ENCODE measurements around the gene MAB21L1. TPM values are rescaled to one million over a fixed set of nuclear protein-coding genes. Genes with fewer than 3 reads are reported as not detected.
A peak's percentile ranks its signal among the peaks of the same experiment; 100 is the strongest.

MAB21L1 gene
- under 1 TPM in 1 of 2 experiments, not detected in 1; 0.06 TPM for total RNA-seq

GRCh38 chr13:35475960-35476943 is at the start of gene MAB21L1:
MAB21L1 (minus strand) TSS chr13:35476689; CDS start chr13:35476138, 551 bp downstream.
- no peak for DNase-seq
- H3K4me1 Mint-ChIP-seq, result peaks cover 45% of the 10 kb centered on the region
- peaks cover 6% of the 10 kb centered on the region for H3K9me3 Mint-ChIP-seq
- peak within 1 kb of the TSS; percentile 83 for H3K4me3 Mint-ChIP-seq
- peaks cover 3% of the 10 kb centered on the region for H3K36me3 Mint-ChIP-seq
- H3K27ac Mint-ChIP-seq, result no peak within 1 kb of the TSS
- H3K27me3 Mint-ChIP-seq, result peaks cover 81% of the 10 kb centered on the region

GRCh38 chr13:35524171-35524570 is 47.7 kb upstream of the MAB21L1 start:
- no peaks in the 10 kb centered on the region for H3K27me3 Mint-ChIP-seq
- H3K27ac Mint-ChIP-seq, result no peak overlapping the region
- no peak overlapping the region for H3K4me3 Mint-ChIP-seq
- H3K4me1 Mint-ChIP-seq, result no peaks in the 10 kb centered on the region
- H3K36me3 Mint-ChIP-seq, result peaks cover 4% of the 10 kb centered on the region
- H3K9me3 Mint-ChIP-seq, result no peaks in the 10 kb centered on the region
- no peak for DNase-seq

GRCh38 chr13:35518337-35518946 is 42.0 kb upstream of the MAB21L1 start:
- Mint-ChIP-seq H3K27ac (no peak overlapping the region), H3K27me3 (no peaks in the 10 kb centered on the region), H3K9me3 (no peaks in the 10 kb centered on the region), H3K4me3 (no peak overlapping the region), H3K4me1 (no peaks in the 10 kb centered on the region), H3K36me3 (peaks cover 4% of the 10 kb centered on the region)
- DNase-seq, result no peak

- H3K27ac Mint-ChIP-seq, result no peak overlapping the region
- no peaks in the 10 kb centered on the region for H3K27me3 Mint-ChIP-seq
- H3K9me3 Mint-ChIP-seq, result no peaks in the 10 kb centered on the region
- no peaks in the 10 kb centered on the region for H3K4me1 Mint-ChIP-seq
- no peak overlapping the region for H3K4me3 Mint-ChIP-seq
- DNase-seq, result no peak
- H3K36me3 Mint-ChIP-seq, result peaks cover 3% of the 10 kb centered on the region
These were observed 38.5 kb upstream of the MAB21L1 start for GRCh38 chr13:35514801-35515502.

GRCh38 chr13:35514061-35514477 is 37.6 kb upstream of the MAB21L1 start:
- no peak for DNase-seq
- H3K36me3 Mint-ChIP-seq, result no peaks in the 10 kb centered on the region
- no peaks in the 10 kb centered on the region for H3K27me3 Mint-ChIP-seq
- no peak overlapping the region for H3K4me3 Mint-ChIP-seq
- H3K4me1 Mint-ChIP-seq, result no peaks in the 10 kb centered on the region
- no peak overlapping the region for H3K27ac Mint-ChIP-seq
- no peaks in the 10 kb centered on the region for H3K9me3 Mint-ChIP-seq

- Mint-ChIP-seq H3K4me1 (no peaks in the 10 kb centered on the region), H3K27me3 (no peaks in the 10 kb centered on the region), H3K9me3 (no peaks in the 10 kb centered on the region), H3K4me3 (no peak overlapping the region), H3K27ac (no peak overlapping the region), H3K36me3 (no peaks in the 10 kb centered on the region)
- no peak for DNase-seq
These were observed 35.9 kb upstream of the MAB21L1 start for GRCh38 chr13:35512271-35512920.

- Mint-ChIP-seq H3K36me3 (no peaks in the 10 kb centered on the region), H3K9me3 (no peaks in the 10 kb centered on the region), H3K4me1 (no peaks in the 10 kb centered on the region), H3K4me3 (no peak overlapping the region), H3K27me3 (no peaks in the 10 kb centered on the region), H3K27ac (no peak overlapping the region)
- DNase-seq, result no peak
These were observed 26.0 kb upstream of the MAB21L1 start for GRCh38 chr13:35502456-35502855.

- Mint-ChIP-seq H3K4me3 (no peak overlapping the region), H3K4me1 (no peaks in the 10 kb centered on the region), H3K36me3 (no peaks in the 10 kb centered on the region), H3K27me3 (no peaks in the 10 kb centered on the region), H3K9me3 (no peaks in the 10 kb centered on the region), H3K27ac (no peak overlapping the region)
- no peak for DNase-seq
These were observed 25.3 kb upstream of the MAB21L1 start for GRCh38 chr13:35501661-35502235.

GRCh38 chr13:35500144-35500543 is 23.7 kb upstream of the MAB21L1 start:
- DNase-seq, result no peak
- Mint-ChIP-seq H3K36me3 (no peaks in the 10 kb centered on the region), H3K27me3 (no peaks in the 10 kb centered on the region), H3K4me1 (no peaks in the 10 kb centered on the region), H3K9me3 (peaks cover 2% of the 10 kb centered on the region), H3K4me3 (no peak overlapping the region), H3K27ac (no peak overlapping the region)

GRCh38 chr13:35499676-35500075 is 23.2 kb upstream of the MAB21L1 start:
- no peak overlapping the region for H3K4me3 Mint-ChIP-seq
- no peaks in the 10 kb centered on the region for H3K4me1 Mint-ChIP-seq
- no peak for DNase-seq
- no peaks in the 10 kb centered on the region for H3K27me3 Mint-ChIP-seq
- peaks cover 2% of the 10 kb centered on the region for H3K9me3 Mint-ChIP-seq
- no peak overlapping the region for H3K27ac Mint-ChIP-seq
- no peaks in the 10 kb centered on the region for H3K36me3 Mint-ChIP-seq

GRCh38 chr13:35499196-35499662 is 22.7 kb upstream of the MAB21L1 start:
- Mint-ChIP-seq H3K27ac (no peak overlapping the region), H3K4me1 (no peaks in the 10 kb centered on the region), H3K4me3 (no peak overlapping the region), H3K27me3 (no peaks in the 10 kb centered on the region), H3K9me3 (peaks cover 3% of the 10 kb centered on the region), H3K36me3 (peaks cover 2% of the 10 kb centered on the region)
- no peak for DNase-seq

- no peak for DNase-seq
- Mint-ChIP-seq H3K4me3 (no peak overlapping the region), H3K36me3 (peaks cover 2% of the 10 kb centered on the region), H3K27me3 (no peaks in the 10 kb centered on the region), H3K4me1 (no peaks in the 10 kb centered on the region), H3K9me3 (peaks cover 3% of the 10 kb centered on the region), H3K27ac (no peak overlapping the region)
These were observed 21.7 kb upstream of the MAB21L1 start for GRCh38 chr13:35498231-35498630.

- Mint-ChIP-seq H3K27ac (no peak overlapping the region), H3K9me3 (peaks cover 3% of the 10 kb centered on the region), H3K4me3 (no peak overlapping the region), H3K36me3 (peaks cover 2% of the 10 kb centered on the region), H3K4me1 (no peaks in the 10 kb centered on the region), H3K27me3 (no peaks in the 10 kb centered on the region)
- no peak for DNase-seq
These were observed 20.4 kb upstream of the MAB21L1 start for GRCh38 chr13:35496761-35497386.

- H3K36me3 Mint-ChIP-seq, result peaks cover 2% of the 10 kb centered on the region
- H3K4me1 Mint-ChIP-seq, result no peaks in the 10 kb centered on the region
- no peaks in the 10 kb centered on the region for H3K27me3 Mint-ChIP-seq
- DNase-seq, result no peak
- H3K27ac Mint-ChIP-seq, result no peak overlapping the region
- H3K4me3 Mint-ChIP-seq, result no peak overlapping the region
- H3K9me3 Mint-ChIP-seq, result peaks cover 3% of the 10 kb centered on the region
These were observed 19.5 kb upstream of the MAB21L1 start for GRCh38 chr13:35496006-35496405.

Measured in activated naive CD8-positive, alpha-beta T cell treated with anti-CD3 and anti-CD28 coated beads for 36 hours (primary cell).